A673 (cell line): ENCODE results near the gene UBE3A. TPM values are rescaled to one million over a fixed set of nuclear protein-coding genes. Genes with fewer than 3 reads are reported as not detected.

Experiments
- BruUV-seq: library from RNA; stranded (reverse); fragments of 400-500 nt; replicated peaks from 2 replicates; lab custom pipeline; 2021; lab: Mats Ljungman, UMichigan
- CTCF ChIA-PET: fragments of 300-600 bp; sonication (Branson Sonifier 250); formaldehyde crosslinking; loops from one replicate; lab custom pipeline; 2022; ENCODE audit warnings: antibody characterized with exemption; lab: Charles Lee
- POLR2A ChIA-PET: fragments of 300-600 bp; sonication (Branson Sonifier 250); formaldehyde crosslinking; loops from one replicate; lab custom pipeline; 2022; ENCODE audit warnings: antibody characterized with exemption; ENCODE audit not compliant: low non-redundant PET; lab: Charles Lee
- DNase-seq: peaks from one replicate; pipeline ENCODE4 v3.0.0-alpha.2; 2015; ENCODE audit warnings: low spot score
- H3K27ac ChIP-seq: fragments of 200-600 bp; sonication (generic); 2 replicates; pipeline ENCODE4 v1.5.1; 2016; ENCODE audit warnings: mixed run types, low read depth, mild to moderate bottlenecking, mixed read lengths, antibody characterized with exemption, low read length; ENCODE audit not compliant: poor library complexity, severe bottlenecking
- H3K27me3 ChIP-seq: fragments of 200-600 bp; sonication (generic); replicated peaks from 2 replicates; pipeline ENCODE4 v1.6.1; 2017; ENCODE audit warnings: mixed run types, low read depth, mild to moderate bottlenecking, mixed read lengths, antibody characterized with exemption, low read length; ENCODE audit not compliant: insufficient read depth, poor library complexity
- H3K36me3 ChIP-seq: fragments of 200-600 bp; sonication (generic); 2 replicates; pipeline ENCODE4 v1.6.1; 2016; ENCODE audit warnings: mixed run types, mild to moderate bottlenecking, mixed read lengths, antibody characterized with exemption, low read length; ENCODE audit not compliant: insufficient read depth, poor library complexity, severe bottlenecking
- H3K4me1 ChIP-seq: fragments of 200-600 bp; sonication (generic); 2 replicates; pipeline ENCODE4 v1.6.1; 2017; ENCODE audit warnings: mixed run types, mild to moderate bottlenecking, mixed read lengths, antibody characterized with exemption, low read length; ENCODE audit not compliant: insufficient read depth, poor library complexity, severe bottlenecking
- H3K4me3 ChIP-seq: fragments of 200-600 bp; sonication (generic); 2 replicates; pipeline ENCODE4 v1.5.1; 2016; ENCODE audit warnings: low read depth, mixed run types, mild to moderate bottlenecking, mixed read lengths, low read length; ENCODE audit not compliant: poor library complexity, severe bottlenecking
- H3K9me3 ChIP-seq: fragments of 200-600 bp; sonication (generic); 2 replicates; pipeline ENCODE4 v1.6.1; 2016; ENCODE audit warnings: mixed run types, low read depth, mild to moderate bottlenecking, mixed read lengths, antibody characterized with exemption, low read length; ENCODE audit not compliant: poor library complexity, severe bottlenecking
- EZH2 ChIP-seq: fragments of 200-600 bp; sonication (generic); IDR thresholded peaks from 2 replicates; pipeline ENCODE4 v1.6.1; 2017; ENCODE audit warnings: borderline replicate concordance, low read depth, mild to moderate bottlenecking, mixed read lengths, antibody characterized with exemption, low read length; ENCODE audit not compliant: poor library complexity, severe bottlenecking
- intact Hi-C: fragments of 100-400 bp; cut with micrococcal nuclease; formaldehyde crosslinking; loops from one replicate; pipeline ENCODE4 v1.10.0; 2022; ENCODE audit not compliant: unreplicated experiment
- total RNA-seq: library from RNA; stranded (reverse); gene quantifications from 2 replicates; pipeline ENCODE4 v1.2.3, GENCODE V29; 2021
- TF ChIP-seq, protein P1 (sequence below): fragments of 300-800, 200-600 bp; sonication (generic); conservative IDR thresholded peaks from 2 replicates; pipeline ENCODE4 v1.5.1; 2017; ENCODE audit warnings: low read depth, mild to moderate bottlenecking, antibody characterized with exemption, low read length, moderate library complexity, mixed read lengths

The UBE3A gene
- total RNA-seq, 1 experiment from 2014 or later = 104 TPM

DNA sequence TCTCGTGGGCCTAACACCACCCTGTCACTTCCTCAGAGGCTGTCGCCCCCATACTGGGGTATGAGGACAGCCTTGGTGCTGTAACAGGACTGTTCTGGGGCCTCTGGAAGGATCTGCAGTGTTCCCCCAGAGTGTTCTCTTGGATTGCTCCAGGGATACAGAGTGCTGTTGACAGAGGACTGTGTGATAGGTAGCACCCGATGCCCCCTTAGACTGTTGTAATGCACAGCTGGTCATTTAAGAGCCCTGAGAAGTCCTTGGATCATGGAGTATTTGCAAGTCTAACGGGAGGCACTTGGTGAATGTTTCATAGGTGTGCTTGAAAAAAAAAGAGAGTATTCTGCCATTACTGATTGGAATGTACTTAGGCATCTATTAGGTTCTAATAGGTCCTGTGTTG, 35.4 kb upstream of the UBE3A start:
- Histone ChIP-seq H3K4me1 (no peaks in the 10 kb centered on the region), H3K4me3 (no peak overlapping the region), H3K27ac (no peak overlapping the region), H3K36me3 (no peaks in the 10 kb centered on the region), H3K9me3 (peaks cover 9% of the 10 kb centered on the region), H3K27me3 (no peaks in the 10 kb centered on the region)
- no TSS peak for BruUV-seq
- TF ChIP-seq, protein P1, sequence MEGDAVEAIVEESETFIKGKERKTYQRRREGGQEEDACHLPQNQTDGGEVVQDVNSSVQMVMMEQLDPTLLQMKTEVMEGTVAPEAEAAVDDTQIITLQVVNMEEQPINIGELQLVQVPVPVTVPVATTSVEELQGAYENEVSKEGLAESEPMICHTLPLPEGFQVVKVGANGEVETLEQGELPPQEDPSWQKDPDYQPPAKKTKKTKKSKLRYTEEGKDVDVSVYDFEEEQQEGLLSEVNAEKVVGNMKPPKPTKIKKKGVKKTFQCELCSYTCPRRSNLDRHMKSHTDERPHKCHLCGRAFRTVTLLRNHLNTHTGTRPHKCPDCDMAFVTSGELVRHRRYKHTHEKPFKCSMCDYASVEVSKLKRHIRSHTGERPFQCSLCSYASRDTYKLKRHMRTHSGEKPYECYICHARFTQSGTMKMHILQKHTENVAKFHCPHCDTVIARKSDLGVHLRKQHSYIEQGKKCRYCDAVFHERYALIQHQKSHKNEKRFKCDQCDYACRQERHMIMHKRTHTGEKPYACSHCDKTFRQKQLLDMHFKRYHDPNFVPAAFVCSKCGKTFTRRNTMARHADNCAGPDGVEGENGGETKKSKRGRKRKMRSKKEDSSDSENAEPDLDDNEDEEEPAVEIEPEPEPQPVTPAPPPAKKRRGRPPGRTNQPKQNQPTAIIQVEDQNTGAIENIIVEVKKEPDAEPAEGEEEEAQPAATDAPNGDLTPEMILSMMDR = no peak
- TF ChIP-seq EZH2 = no peak
- ChIA-PET POLR2A (no interaction called here), CTCF (no interaction called here)
- no peak for DNase-seq
- intact Hi-C loops = no loop called here

DNA sequence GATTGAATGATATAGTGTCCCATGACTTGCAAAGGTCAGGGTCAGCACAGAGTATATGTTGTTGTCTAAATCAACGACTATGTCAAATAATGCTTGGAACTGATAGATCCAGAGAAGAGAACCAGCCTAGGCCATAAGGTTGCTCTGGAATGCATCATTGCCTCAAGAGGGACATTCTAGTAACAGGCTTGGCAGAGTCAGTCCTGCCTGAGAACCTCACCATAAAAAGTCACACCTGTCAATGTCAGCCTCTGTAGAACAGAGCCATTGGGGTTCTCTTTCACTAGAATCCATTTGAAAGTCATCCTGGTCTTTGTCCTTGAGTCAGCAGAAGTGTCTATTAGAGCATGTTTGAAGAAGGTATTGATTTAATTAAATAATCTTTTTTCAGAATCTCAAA, 31.4 kb upstream of the UBE3A start:
- no peak for TF ChIP-seq EZH2
- TF ChIP-seq, protein P1 = no peak
- no peak overlapping the region for H3K27ac ChIP-seq
- intact Hi-C loops = no loop called here
- no peak for DNase-seq
- no peaks in the 10 kb centered on the region for H3K27me3 ChIP-seq
- ChIA-PET CTCF (no interaction called here), POLR2A (no interaction called here)
- H3K4me1 ChIP-seq = no peaks in the 10 kb centered on the region
- peaks cover 26% of the 10 kb centered on the region for H3K9me3 ChIP-seq
- BruUV-seq = no TSS peak
- no peak overlapping the region for H3K4me3 ChIP-seq
- no peaks in the 10 kb centered on the region for H3K36me3 ChIP-seq

DNA sequence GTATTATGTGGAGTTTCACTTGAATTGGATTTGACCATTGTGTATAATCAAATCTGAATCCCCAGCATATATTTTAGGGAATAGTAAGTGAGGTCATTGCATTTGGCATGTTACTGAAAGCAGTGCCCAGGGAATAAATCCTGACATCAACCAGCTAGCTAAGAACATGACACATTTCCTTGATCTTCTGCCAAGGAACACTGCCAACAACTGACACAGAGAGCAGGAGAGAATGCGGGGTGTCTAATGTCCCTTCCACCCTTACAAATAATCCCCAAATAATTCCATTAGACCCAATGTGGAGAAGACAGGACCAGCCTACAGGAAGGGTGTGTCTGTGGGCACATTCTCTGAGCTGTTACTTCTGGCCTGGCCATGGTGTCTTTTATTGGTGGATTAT, 30.6 kb upstream of the UBE3A start:
- CTCF ChIA-PET = no interaction called here

More for the DNA sequence above, 30.6 kb upstream of the UBE3A start:
- TF ChIP-seq, protein P1 = no peak
- no peak for TF ChIP-seq EZH2
- no peaks in the 10 kb centered on the region for H3K27me3 ChIP-seq
- POLR2A ChIA-PET = no interaction called here
- intact Hi-C loops = no loop called here
- H3K4me3 ChIP-seq = no peak overlapping the region
- no TSS peak for BruUV-seq
- H3K9me3 ChIP-seq = peaks cover 26% of the 10 kb centered on the region
- H3K36me3 ChIP-seq = no peaks in the 10 kb centered on the region
- peak; percentile 1 for DNase-seq
- H3K4me1 ChIP-seq = no peaks in the 10 kb centered on the region
- H3K27ac ChIP-seq = no peak overlapping the region
